OCI-LY7 (cell line): Measurements from ENCODE around the gene EIPR1. TPM values are rescaled to one million over a fixed set of nuclear protein-coding genes. Genes with fewer than 3 reads are reported as not detected.

Experiments used
- BruUV-seq: library from RNA; stranded (reverse); fragments of 400-500 nt; replicated peaks from 2 replicates; lab custom pipeline; 2021; lab: Mats Ljungman, UMichigan
- CTCF ChIA-PET: fragments of 300-600 bp; sonication (Branson Sonifier 250); formaldehyde crosslinking; loops from one replicate; lab custom pipeline; 2022; ENCODE audit warnings: antibody characterized with exemption; ENCODE audit not compliant: unreplicated experiment; lab: Charles Lee
- POLR2A ChIA-PET: fragments of 300-600 bp; sonication (Branson Sonifier 250); formaldehyde crosslinking; loops from one replicate; lab custom pipeline; 2022; ENCODE audit warnings: antibody characterized with exemption; lab: Charles Lee
- DNase-seq: peaks from one replicate; pipeline ENCODE4 v3.0.0-alpha.2; 2015; ENCODE audit warnings: low spot score
- H2AFZ ChIP-seq: fragments of 200-600 bp; sonication (generic), shearing (Covaris generic); 2 replicates; pipeline ENCODE4 v1.6.1; 2014; ENCODE audit warnings: mild to moderate bottlenecking, antibody characterized with exemption, low read length, moderate library complexity
- H3K27ac ChIP-seq: fragments of 200-600 bp; sonication (generic); 2 replicates; pipeline ENCODE4 v1.5.1; 2014; ENCODE audit warnings: mixed run types, low read depth, mild to moderate bottlenecking, moderate library complexity, low read length, inconsistent platforms; ENCODE audit not compliant: poor library complexity, severe bottlenecking
- H3K36me3 ChIP-seq: fragments of 200-600 bp; sonication (generic); 2 replicates; pipeline ENCODE4 v1.6.1; 2014; ENCODE audit warnings: mild to moderate bottlenecking, antibody characterized with exemption, low read length, moderate library complexity, mixed read lengths; ENCODE audit not compliant: insufficient read depth
- H3K4me1 ChIP-seq: fragments of 200-600 bp; sonication (generic); 2 replicates; pipeline ENCODE4 v1.5.1; 2014; ENCODE audit warnings: mild to moderate bottlenecking, low read length; ENCODE audit not compliant: insufficient read depth, poor library complexity, severe bottlenecking
- H3K4me2 ChIP-seq: fragments of 200-600 bp; sonication (generic); 2 replicates; pipeline ENCODE4 v1.6.1; 2014; ENCODE audit warnings: mild to moderate bottlenecking, low read length
- H3K4me3 ChIP-seq: fragments of 200-600 bp; sonication (generic); 2 replicates; pipeline ENCODE4 v1.5.1; 2014; ENCODE audit warnings: mild to moderate bottlenecking, low read depth, low read length; ENCODE audit not compliant: poor library complexity, severe bottlenecking
- H3K79me2 ChIP-seq: fragments of 200-600 bp; sonication (generic); 2 replicates; pipeline ENCODE4 v1.6.1; 2016; ENCODE audit warnings: low read depth, mild to moderate bottlenecking, low read length, moderate library complexity, mixed read lengths; ENCODE audit not compliant: insufficient read depth
- H3K9me2 ChIP-seq: fragments of 200-600 bp; sonication (generic); 2 replicates; pipeline ENCODE4 v1.6.1; 2016; ENCODE audit warnings: mild to moderate bottlenecking, low read length, mixed read lengths; ENCODE audit not compliant: insufficient read depth
- H3K9me3 ChIP-seq: fragments of 200-600 bp; sonication (generic); 2 replicates; pipeline ENCODE4 v1.6.1; 2014; ENCODE audit warnings: mild to moderate bottlenecking, mixed run types, low read length, mixed read lengths
- H4K20me1 ChIP-seq: fragments of 200-600 bp; sonication (generic); 2 replicates; pipeline ENCODE4 v1.6.1; 2014; ENCODE audit warnings: mild to moderate bottlenecking, antibody characterized with exemption, low read length, moderate library complexity, mixed read lengths; ENCODE audit not compliant: insufficient read depth
- EZH2phosphoT487 ChIP-seq: fragments of 200-600 bp; sonication (generic); IDR thresholded peaks from 2 replicates; pipeline ENCODE4 v1.6.1; 2018; ENCODE audit warnings: low read depth, borderline replicate concordance, mild to moderate bottlenecking, mixed run types, antibody characterized with exemption, low read length, moderate library complexity, mixed read lengths
- intact Hi-C: fragments of 100-400 bp; cut with micrococcal nuclease; formaldehyde crosslinking; loops from one replicate; pipeline ENCODE4 v1.10.0; 2022; ENCODE audit not compliant: unreplicated experiment
- total RNA-seq, 2 experiments: library from RNA; depleted of rRNA in 1 of 2; stranded (reverse); fragments of >200 nt in 1 of 2; shearing (Covaris generic) in 1 of 2; gene quantifications; 2 replicates each; pipeline ENCODE4 v1.2.3, GENCODE V29; 2014 to 2022
- TF ChIP-seq, protein P1 (sequence below): fragments of 200-600 bp; sonication (generic); conservative IDR thresholded peaks from 2 replicates; pipeline ENCODE4 v1.5.1; 2014; ENCODE audit warnings: mild to moderate bottlenecking, antibody characterized with exemption, low read length, moderate library complexity, mixed read lengths

EIPR1 gene
- total RNA-seq, 2 experiments from 2014 or later, result 60.5 to 61.7 TPM

DNA sequence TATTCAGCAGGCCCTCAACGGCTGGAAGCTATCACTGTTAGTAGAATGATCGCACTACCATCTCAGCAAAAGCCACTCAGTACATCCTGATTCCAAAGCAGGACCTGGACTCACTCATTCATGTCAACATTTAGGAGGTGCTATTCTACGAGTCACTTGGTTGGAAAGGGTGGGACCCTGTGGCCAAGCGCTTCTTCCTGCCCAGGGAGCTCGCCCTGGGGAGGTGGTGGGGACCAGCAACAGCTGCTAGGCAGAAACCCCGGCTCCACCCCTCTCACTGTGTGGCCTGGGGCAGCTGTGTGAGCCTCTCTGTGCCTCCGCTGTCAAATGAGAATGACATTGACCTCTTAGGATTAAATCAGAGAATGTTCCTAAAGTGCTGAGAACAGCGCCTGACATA is 231.4 kb downstream of the EIPR1 start:
- H3K4me3 ChIP-seq, result no peak overlapping the region
- POLR2A ChIA-PET, result interaction anchor here (0.6 to 4.3 kb wide), 6 partner anchors 8 to 1577 kb away, joined by 3 to 16 read pairs (median 6); no protein-coding TSS in a partner anchor
- peaks cover 63% of the 10 kb centered on the region for H3K4me1 ChIP-seq
- no peaks in the 10 kb centered on the region for H4K20me1 ChIP-seq
- H3K4me2 ChIP-seq, result peak overlapping the region; percentile 25; the same call in 1 of the 2 replicates
- no peak overlapping the region; the same call in 1 of the 2 replicates for H2AFZ ChIP-seq
- H3K9me2 ChIP-seq, result no peaks in the 10 kb centered on the region
- H3K9me3 ChIP-seq, result peaks cover 6% of the 10 kb centered on the region; the same call in 1 of the 2 replicates
- BruUV-seq, result no TSS peak
- H3K79me2 ChIP-seq, result no peaks in the 10 kb centered on the region
- CTCF ChIA-PET, result interaction anchor here (1.1 kb wide), 1 partner anchor 16 kb away, joined by 3 read pairs; no protein-coding TSS in a partner anchor
- intact Hi-C loops, result no loop called here
- TF ChIP-seq EZH2phosphoT487, result no peak
- peak overlapping the region; percentile 13 for H3K27ac ChIP-seq
- DNase-seq, result peak; percentile 39
- peaks cover 4% of the 10 kb centered on the region; the same call in 1 of the 2 replicates for H3K36me3 ChIP-seq

DNA sequence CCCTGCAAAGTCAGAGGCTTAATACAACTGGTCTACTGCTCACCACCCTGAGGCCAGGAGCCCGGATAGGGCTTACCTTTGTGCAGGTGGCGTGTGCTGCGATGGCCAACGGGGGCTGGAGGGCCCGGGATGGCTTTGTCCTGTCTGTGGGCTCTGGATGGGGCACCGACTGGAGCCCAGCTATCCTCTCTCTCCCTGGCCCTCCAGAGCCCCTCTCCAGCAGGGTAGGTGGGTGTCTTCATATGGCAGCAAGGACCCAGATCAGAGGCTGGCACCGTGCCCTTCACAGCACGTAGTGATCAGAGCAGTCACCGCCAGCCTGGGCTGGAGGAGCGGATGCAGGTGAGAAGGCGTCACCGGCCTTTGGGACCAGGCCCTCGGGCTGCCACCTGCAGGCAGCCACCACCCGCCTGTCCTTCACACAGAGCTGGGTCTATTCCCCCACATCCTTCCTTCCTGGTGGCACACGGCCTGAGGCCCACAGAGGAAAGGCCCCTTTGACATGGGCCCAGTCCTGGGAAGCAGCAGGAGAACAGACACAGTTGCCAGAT is 232.1 kb downstream of the EIPR1 start:
- no TSS peak for BruUV-seq
- TF ChIP-seq EZH2phosphoT487, result no peak
- TF ChIP-seq, protein P1, sequence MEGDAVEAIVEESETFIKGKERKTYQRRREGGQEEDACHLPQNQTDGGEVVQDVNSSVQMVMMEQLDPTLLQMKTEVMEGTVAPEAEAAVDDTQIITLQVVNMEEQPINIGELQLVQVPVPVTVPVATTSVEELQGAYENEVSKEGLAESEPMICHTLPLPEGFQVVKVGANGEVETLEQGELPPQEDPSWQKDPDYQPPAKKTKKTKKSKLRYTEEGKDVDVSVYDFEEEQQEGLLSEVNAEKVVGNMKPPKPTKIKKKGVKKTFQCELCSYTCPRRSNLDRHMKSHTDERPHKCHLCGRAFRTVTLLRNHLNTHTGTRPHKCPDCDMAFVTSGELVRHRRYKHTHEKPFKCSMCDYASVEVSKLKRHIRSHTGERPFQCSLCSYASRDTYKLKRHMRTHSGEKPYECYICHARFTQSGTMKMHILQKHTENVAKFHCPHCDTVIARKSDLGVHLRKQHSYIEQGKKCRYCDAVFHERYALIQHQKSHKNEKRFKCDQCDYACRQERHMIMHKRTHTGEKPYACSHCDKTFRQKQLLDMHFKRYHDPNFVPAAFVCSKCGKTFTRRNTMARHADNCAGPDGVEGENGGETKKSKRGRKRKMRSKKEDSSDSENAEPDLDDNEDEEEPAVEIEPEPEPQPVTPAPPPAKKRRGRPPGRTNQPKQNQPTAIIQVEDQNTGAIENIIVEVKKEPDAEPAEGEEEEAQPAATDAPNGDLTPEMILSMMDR, result peak; percentile 46; the same call in 1 of the 2 replicates
- peak; percentile 67 for DNase-seq
- Histone ChIP-seq H4K20me1 (no peaks in the 10 kb centered on the region), H3K4me2 (peak overlapping the region; percentile 25; the same call in 1 of the 2 replicates), H3K36me3 (peaks cover 2% of the 10 kb centered on the region; the same call in 1 of the 2 replicates), H2AFZ (no peak overlapping the region; the same call in 1 of the 2 replicates), H3K4me1 (peaks cover 57% of the 10 kb centered on the region), H3K27ac (peak overlapping the region; percentile 13), H3K9me3 (peaks cover 6% of the 10 kb centered on the region; the same call in 1 of the 2 replicates), H3K79me2 (no peaks in the 10 kb centered on the region), H3K9me2 (no peaks in the 10 kb centered on the region), H3K4me3 (no peak overlapping the region)
- ChIA-PET POLR2A (interaction anchor here (0.6 to 4.3 kb wide), 7 partner anchors 8 to 1576 kb away, joined by 3 to 18 read pairs (median 7); no protein-coding TSS in a partner anchor), CTCF (interaction anchor here (0.7 to 1.1 kb wide), 3 partner anchors 14 to 19 kb away, joined by 3 read pairs; no protein-coding TSS in a partner anchor)
- intact Hi-C loops, result no loop called here

DNA sequence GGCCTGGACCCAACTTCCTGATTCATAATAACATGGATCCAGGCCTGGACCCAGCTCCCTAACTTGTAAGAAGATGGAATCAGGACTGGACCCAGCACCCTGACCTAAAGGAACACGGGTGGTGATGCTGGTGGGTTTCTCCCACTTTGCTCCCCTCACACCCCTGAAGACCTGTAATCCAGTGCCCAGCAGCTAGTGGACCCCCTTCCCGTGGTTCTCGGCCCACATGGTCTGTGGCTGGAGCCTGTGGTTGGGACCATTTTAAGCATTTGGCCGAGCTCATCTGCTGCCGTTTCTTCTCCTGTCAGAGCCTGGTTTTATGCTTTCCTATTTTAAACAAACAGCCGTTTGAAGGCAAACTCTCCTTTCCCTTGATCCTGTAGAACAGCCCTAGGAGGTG is 232.8 kb downstream of the EIPR1 start:
- TF ChIP-seq, protein P1, result no peak
- no peak for TF ChIP-seq EZH2phosphoT487
- intact Hi-C loops, result no loop called here
- Histone ChIP-seq H3K4me1 (peaks cover 50% of the 10 kb centered on the region), H3K79me2 (no peaks in the 10 kb centered on the region), H2AFZ (no peak overlapping the region), H3K4me3 (no peak overlapping the region), H3K4me2 (peak overlapping the region; percentile 25), H3K9me3 (peaks cover 6% of the 10 kb centered on the region; the same call in 1 of the 2 replicates), H3K27ac (no peak overlapping the region), H3K36me3 (no peaks in the 10 kb centered on the region), H4K20me1 (no peaks in the 10 kb centered on the region), H3K9me2 (no peaks in the 10 kb centered on the region)
- BruUV-seq, result no TSS peak
- POLR2A ChIA-PET, result interaction anchor here (1.3 to 4.3 kb wide), 5 partner anchors 9 to 18 kb away, joined by 4 to 18 read pairs (median 13); no protein-coding TSS in a partner anchor
- CTCF ChIA-PET, result interaction anchor here (0.7 to 1.0 kb wide), 3 partner anchors 9 to 18 kb away, joined by 3 read pairs; no protein-coding TSS in a partner anchor
- no peak for DNase-seq
